Measurements from ENCODE around the gene TRAK1.

DNA sequence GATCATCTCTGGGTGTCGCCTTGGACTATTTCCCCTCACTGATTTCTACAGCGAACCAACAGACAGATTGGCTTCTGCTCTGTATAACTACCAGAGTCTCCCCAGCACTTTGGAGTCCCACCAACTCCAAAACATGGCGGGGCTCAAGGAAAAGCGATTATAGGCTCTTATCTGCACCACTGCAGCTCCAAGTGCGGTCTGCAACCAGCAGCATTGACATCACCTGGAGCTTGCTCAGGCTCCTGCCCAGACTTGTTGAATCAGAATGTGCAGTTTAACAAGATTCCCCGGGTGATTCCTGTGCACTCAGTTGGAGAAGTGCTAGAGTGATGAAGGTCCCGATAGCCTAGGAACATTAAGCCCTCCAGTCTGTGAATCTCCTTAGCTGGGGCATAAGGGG is 165.8 kb downstream of the TRAK1 start:
- TF ChIP-seq CTCF (IDR thresholded peaks at IDR 0.05) (no peak), POLR2A (IDR thresholded peaks at IDR 0.05) (no peak), EP300 (IDR thresholded peaks at IDR 0.05) (no peak)
